Stimulated activated CD4-positive, alpha-beta T cell treated with anti-CD3 and anti-CD28 coated beads, Interleukin-4, amount 100 ng/mL, for 48 hours (primary cell): ENCODE measurements around the gene NOL9.

ENCODE experiments used
- DNase-seq, 2 donors: peaks; one replicate each; pipeline ENCODE4 v3.0.0-alpha.2; 2020; ENCODE audit warnings: low read depth in 2 of 2

The NOL9 gene

DNA sequence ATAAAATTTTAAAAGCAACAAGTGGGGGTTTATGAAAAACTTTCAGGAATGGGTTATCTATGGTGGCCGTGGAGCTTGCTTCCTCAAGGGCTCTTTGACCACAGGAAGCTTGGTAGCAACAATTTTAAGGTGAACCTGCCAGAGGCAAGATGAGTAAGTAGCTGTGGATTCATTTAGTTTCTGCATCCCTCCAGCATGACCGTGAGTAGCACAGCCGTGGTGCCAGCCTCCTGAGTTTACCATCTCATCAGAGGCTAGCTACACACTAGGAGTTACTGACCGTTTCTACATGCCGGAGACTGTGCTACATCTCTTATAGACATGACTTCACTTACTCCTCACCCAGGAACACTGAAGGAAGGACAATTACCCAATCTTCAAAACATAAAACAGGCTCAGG lies 32.8 kb downstream of the NOL9 start:
- no peak for DNase-seq

DNA sequence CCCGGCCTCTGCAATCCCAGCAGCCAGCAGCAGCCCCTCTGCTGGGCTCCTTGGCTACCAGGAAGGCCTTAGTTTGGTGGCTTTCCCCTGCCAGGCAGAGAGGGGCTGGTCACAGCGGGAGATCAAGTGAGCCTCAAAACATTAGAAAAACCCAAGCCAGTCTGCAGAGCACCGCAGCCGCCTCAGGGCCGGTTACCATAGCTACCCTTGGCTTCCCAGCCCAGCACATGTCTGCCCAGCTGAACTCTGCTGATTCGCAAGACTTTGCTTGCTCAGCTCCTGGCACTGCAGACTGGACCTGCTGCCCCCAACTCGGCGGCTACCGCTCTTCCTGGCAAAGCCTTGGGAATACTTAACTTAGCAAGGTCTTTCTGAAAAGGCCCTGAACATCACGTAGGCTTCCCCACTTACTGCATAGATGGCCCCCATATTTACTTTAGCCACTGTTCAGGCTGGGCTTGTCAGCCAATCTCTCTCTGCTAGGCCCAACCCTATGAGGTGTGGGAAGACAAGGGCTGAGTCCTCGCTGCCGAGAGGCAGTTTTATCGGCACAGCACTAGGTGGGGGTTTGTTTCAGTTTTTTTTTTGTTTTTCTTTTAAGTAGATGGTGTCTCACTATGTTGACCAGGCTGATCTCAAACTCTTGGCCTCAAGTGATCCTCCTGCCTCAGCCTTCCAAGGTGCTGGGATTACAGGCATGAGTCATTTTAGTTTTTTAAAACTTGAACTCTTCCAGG lies 34.2 kb downstream of the NOL9 start:
- no peak for DNase-seq

- no peak for DNase-seq
These were observed 34.8 kb downstream of the NOL9 start for GRCh38 chr1:6519491-6519934.

GRCh38 chr1:6517435-6517851 lies 36.9 kb downstream of the NOL9 start:
- DNase-seq = no peak

DNA sequence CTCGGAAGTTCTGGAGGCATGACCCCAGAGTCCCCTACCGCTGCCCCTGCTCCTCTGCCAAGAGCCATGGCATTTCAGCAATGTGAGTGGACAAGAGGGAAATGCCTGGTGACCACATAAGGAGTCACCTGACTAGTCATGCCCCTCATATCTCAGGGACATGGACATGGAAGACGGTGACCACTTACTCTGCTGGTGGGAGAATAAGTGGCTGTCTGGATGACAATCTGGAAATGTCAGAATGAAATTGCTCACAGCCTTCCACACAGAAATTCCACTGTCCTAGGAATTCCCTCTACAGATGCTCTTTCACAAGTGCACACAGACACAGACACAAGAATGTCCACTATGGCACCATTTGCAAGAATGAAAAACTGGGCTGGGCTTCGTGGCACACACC lies 38.5 kb downstream of the NOL9 start:
- no peak for DNase-seq

DNA sequence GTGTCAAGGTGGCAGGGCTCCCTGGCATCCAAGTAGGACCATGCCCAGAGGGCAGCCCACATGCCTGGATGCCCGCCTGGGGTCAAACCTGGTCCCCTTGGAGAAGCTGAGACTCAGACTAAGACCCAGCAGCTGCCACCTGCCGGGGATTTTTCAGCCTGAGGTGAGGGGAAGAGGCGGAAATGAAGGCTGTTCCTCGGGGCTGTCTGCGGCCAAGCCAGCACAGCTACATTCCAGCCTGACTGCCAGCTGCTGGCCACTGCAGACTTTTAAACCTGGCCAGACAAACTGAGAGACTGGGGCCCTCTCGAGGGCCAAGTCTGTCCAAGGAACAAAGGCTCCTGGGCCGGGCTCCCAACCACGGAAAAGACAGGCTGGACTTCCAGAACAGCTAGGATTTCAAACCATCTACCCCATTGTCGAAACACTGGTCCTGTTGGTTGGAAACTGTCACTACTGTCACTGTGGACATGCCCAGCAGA lies 41.0 kb downstream of the NOL9 start:
- DNase-seq = no peak

DNA sequence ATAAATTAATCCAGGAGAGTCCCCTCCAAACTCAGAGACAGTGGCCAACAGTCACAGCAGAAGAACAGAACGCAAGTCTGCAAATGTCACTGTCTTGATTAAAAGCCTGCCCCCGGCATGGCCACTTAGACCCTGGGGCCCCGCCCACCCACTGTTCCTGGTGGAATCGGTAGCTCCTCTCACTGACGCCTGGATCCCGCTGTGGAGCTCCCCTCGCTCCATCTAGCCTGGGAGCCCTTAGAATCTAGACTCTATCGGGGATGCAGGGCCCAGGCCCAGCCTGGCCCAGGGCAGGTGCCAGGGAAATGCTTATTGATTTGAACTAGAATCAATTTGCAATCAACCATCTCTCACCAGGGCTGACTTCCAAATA lies 41.4 kb downstream of the NOL9 start:
- no peak for DNase-seq

DNA sequence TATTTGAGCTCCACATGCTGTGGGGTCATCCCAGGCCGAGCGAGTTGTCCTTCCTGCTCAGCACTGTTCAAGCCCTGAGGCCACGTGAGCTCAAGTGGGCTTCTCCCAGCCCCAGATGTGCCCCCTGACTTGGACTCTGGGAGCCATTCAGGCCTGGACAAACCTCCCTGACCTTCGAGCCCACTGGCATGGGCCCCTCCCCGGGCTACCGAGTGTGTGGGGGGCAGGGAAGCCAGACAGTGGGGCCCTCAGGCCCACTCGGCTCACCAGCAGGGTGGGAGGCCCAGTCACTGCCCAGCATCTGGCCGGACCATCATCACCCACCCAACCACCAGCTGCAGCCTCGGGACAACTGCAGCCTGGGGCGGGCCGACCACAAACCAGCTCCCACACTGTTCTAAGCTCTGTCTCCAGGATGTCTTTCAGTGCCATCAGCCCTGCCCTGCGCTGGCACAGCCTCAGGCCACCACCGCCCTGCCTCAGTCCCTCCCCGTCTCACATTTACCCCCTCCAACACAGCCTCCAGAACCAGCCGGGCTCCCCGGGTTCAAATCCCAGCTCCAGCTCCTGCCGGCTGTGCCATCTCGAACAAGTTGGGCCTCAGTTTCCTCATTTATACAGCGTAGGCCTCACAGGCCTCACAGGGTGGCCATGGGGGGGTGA lies 41.9 kb downstream of the NOL9 start:
- DNase-seq = no peak

DNA sequence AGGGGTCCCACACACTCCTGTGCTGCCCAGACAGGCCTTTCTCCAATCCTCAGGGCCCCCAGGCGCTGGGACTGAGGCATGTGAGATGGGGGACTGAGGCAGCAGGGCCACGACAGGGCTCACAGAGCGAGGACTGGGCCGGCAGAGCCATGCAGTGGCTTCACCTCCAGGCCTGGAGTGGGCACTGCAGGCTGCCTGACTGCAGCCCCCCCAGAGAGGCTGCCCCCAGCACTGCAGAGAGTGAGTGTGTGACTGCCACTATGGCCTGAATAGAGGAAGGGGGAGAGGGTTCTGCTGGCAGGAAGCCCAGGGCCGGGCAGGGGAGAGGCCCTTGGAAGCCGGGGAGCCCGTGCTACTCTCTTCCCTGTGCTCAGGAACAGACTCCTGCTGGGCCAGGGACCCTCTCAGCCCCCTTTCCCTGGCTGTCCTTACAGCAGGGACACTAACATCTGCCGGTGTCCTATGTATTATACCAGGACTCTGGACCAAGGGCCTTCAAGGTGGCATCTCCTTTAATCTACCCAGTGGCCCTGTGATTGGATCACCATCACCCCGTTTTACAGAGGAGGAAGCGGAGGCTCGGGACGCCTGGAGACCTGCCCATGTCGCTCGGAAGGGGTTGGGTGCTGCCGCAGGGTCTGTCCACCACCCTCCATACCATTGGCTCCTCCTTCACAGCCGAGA lies 42.6 kb downstream of the NOL9 start:
- no peak for DNase-seq

GRCh38 chr1:6511056-6511455 lies 43.3 kb downstream of the NOL9 start:
- DNase-seq = no peak

GRCh38 chr1:6510493-6510892 lies 43.8 kb downstream of the NOL9 start:
- DNase-seq = no peak

GRCh38 chr1:6509919-6510291 lies 44.4 kb downstream of the NOL9 start:
- DNase-seq = no peak

DNA sequence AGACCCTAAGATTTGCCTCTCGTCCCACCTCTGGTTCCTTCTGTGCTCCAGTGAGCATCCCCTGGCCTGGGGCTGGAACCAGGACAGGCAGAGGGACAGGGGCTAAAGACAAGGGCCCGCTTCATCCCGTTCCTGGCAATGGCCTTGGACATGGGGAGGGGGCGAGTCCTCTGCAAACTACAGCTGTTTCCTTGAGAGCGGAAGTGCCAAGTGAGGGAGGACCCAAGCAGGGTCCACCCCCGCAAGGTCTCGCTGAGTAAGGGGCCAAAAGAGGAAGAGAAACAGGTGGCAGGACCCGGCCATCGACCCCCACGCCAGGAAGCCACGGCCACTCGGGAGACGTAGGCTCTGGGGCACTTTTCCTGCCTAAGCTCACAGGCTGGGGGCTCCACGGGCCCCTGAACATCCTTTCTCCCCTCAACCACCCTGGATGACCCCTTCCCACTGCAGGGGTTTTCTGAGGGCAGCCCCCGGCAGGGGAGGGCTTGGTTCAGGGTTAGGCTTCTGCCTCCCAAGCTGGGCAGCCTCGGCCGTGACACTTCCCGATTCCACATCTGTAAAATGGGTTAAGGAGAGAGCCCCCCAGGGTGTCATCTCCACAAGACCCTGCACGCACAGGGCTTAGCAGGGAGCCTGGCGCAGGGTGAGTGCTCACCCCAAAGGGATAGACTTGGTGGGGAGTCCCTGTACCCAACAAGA lies 44.9 kb downstream of the NOL9 start:
- DNase-seq = no peak

DNA sequence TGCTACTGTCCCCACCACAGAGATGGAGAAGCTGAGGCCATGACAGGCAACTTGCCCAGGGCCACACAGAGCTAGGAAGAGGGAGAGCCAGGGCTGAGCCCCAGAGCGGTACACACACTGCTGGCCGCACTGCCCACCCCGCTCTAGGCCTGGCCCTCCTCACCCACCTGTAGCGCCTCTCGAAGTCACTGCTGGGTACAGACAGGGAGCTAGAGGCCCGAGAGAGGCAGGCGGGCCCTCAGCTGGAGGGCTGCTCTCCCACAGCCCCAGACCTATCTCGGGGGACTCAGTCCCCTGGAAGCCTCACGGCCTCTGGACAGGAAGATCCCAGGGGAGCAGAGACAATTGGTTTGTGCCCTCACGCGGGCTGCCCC lies 45.5 kb downstream of the NOL9 start:
- no peak for DNase-seq

DNA sequence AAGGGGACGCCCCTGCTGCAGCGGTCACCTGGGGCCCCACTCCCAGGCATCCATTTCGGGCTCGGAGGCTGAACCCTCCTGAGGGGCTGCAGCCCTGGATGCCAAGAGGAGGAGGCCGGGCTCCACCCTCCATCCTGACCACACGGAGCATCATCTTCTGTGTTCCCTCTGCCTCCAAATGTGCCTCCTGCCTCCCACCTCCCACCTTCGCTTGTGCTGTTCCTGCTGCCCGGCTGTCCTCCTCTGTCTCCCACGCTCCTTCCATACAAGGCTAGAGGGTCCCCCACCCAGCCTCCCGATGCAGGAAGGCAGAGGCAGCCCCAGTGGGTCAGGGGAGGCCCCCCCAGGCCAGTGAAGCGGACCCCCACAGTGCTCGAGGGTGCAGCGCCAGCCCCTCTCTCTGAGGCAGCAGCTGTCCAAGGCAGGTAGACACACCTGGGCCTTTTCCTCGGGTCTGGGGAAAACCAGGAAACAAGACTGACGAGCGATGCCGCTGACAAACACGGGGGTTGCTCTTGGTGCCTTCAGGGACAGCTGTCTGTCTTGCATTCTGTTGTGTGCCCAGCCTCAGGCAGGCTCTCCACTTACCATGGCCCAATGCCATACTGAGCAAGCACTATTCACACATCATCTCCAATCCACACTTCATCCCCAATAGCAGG lies 46.0 kb downstream of the NOL9 start:
- no peak for DNase-seq

GRCh38 chr1:6507461-6507911 lies 46.8 kb downstream of the NOL9 start:
- DNase-seq = no peak

- DNase-seq = no peak
These were observed 47.3 kb downstream of the NOL9 start for GRCh38 chr1:6507037-6507428.

DNA sequence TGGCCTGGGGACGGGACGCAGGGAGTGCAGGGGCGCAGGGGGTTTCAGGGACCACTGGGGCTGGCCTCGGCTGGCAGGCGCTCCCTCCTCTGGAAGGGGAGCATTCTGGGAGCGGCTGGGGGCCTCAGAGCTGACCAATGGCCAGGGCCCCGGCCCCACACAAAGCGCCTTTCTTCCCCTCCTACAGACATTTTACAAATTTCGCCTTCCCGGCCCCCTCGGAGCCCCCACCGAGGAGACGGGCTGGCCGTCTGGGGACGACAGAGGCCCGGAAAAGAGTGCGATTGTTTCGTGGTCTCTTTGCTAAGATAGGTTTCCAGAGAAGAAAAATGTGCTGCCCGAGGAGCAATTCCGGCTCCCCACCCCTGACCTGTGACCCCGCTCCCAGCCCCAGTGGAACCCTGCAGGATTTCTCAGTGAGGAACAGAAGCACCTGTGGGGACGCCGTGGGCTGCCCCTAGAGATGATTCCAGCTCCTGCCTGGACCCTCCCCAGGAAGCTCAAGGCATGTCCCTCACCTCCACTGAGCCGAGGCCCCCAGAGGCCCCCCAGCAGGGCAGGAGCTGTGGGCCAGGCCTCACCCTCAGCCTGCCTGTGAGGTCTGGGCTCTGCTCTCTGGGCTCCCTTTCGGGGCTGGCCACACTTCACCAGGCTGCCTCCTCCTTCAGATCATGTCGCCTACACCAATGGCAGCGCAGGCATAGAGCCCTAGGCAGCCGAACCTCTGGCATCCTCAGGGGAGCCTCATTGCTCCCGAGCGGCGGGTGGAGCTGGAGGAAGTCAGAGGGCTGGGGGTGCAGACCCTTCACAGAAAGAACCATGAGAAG lies 47.9 kb downstream of the NOL9 start:
- DNase-seq = no peak

DNA sequence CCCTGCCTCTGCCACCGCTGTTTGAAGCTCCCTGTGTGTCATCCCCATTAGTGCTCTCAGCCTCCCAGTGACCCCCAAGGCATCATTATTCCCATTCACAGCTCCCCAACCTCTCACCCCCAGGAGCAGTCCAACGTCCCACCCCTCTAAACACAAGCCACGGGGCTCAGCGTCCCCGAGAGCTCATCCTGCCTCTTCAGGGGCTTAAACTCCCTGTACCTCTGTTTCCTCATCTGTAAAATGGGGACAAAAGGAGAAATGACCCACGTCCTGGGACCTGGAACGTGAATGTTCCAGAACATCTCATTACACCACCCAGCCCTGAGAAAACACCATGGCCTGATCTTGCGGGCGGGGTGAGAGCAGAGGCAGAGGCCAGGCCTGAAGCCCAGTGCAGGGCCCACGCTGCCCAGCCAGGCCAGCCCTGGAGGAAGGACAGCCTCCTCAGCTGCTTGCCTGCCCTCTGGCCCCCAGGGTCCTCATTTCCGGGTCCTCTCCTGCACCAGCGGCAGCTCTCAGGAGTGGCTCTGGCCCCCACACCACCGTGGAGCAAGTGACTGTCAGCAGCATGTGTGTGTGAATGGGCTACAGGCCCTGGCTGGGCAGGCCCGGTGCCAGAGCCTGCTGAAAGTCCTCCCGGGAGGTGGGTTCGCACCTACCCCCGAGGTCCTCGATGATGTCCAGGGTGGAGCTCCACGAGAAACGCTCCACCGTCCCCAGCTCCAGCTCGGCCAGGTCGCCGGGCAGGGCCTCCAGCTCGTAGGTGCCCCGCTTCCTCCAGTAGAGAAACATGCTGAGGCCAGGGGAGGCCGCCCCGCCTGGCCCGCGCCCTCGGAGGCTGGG lies 48.7 kb downstream of the NOL9 start:
- DNase-seq = no peak

- no peak for DNase-seq
These were observed 49.4 kb downstream of the NOL9 start for GRCh38 chr1:6504887-6505286.
